H1 (cell line): ENCODE data around the gene WEE1. TPM values are rescaled to one million over a fixed set of nuclear protein-coding genes. Genes with fewer than 3 reads are reported as not detected.

Experiments used
- CHD2 ChIP-seq: IDR thresholded peaks from 2 replicates; pipeline ENCODE4 v1.6.1; 2012; ENCODE audit warnings: low read length, improper control_type of control experiment
- JUND ChIP-seq: IDR thresholded peaks from 2 replicates; pipeline ENCODE4 v1.6.1; 2011; ENCODE audit warnings: mild to moderate bottlenecking, improper control_type of control experiment, low read length
- NANOG ChIP-seq: IDR thresholded peaks from 2 replicates; pipeline ENCODE4 v1.6.1; 2011; ENCODE audit warnings: low read length, low read depth, mild to moderate bottlenecking, inconsistent platforms; ENCODE audit not compliant: insufficient read depth, poor library complexity, severe bottlenecking
- RNF2 ChIP-seq: fragments of 200-900, 300-1000 bp; sonication (generic); IDR thresholded peaks from 2 replicates; pipeline ENCODE4 v1.7.1; 2016; ENCODE audit warnings: borderline replicate concordance, low read depth, mild to moderate bottlenecking, antibody characterized with exemption, low read length; ENCODE audit not compliant: poor library complexity, severe bottlenecking; ENCODE audit errors: missing control alignments
- SAP30 ChIP-seq: fragments of 300-600 bp; sonication (generic); IDR thresholded peaks from 2 replicates; pipeline ENCODE4 v1.7.1; 2012; ENCODE audit warnings: low read length, moderate library complexity, mild to moderate bottlenecking, inconsistent platforms; ENCODE audit not compliant: insufficient read depth, insufficient replicate concordance
- SIRT6 ChIP-seq: IDR thresholded peaks from one replicate; pipeline ENCODE4 v1.7.1; 2012; ENCODE audit warnings: low read length, inconsistent platforms
- SP4 ChIP-seq: IDR thresholded peaks from 2 replicates; pipeline ENCODE4 v1.6.1; 2012; ENCODE audit warnings: low read length, inconsistent platforms
- polyA plus RNA-seq, 7 experiments: library from polyadenylated mRNA; depleted of rRNA in 3 of 7; stranded (reverse) in 5 of 7; unstranded in 2 of 7; fragments of >200 nt in 5 of 7; fragments of 200-250 nt in 2 of 7; gene quantifications; 1 replicate in 5 of 7; 2 replicates in 1 of 7; 4 replicates in 1 of 7; pipeline versions ENCODE4 v1.2.1 to v1.2.3, GENCODE V29; 2011 to 2013; ENCODE audit warnings: missing spikeins in 2 of 7, mixed read lengths in 2 of 7
- total RNA-seq: library from RNA; stranded (reverse); fragmentation: NEBNext Ultra II Directional; extraction: Animal tissue kit (Norgen Biotek cat#: 25700); gene quantifications from 2 replicates; pipeline ENCODE4 v1.2.1, GENCODE V29; 2021

Gene WEE1
- total and polyA plus RNA-seq, 2 of the 8 experiments (the other 6 are each of a cell fraction or from before 2014, with no cell fraction given) = 40.8 to 120 TPM

GRCh38 chr11:9600644-9601036 lies 27.2 kb downstream of the WEE1 start (continued):
- TF ChIP-seq JUND = no peak
- TF ChIP-seq NANOG = no peak
- no peak for TF ChIP-seq SP4
- no peak for TF ChIP-seq CHD2
- TF ChIP-seq SAP30 = no peak
- no peak for TF ChIP-seq SIRT6
- no peak for TF ChIP-seq RNF2
